Fibroblast of lung (primary cell): Measurements from ENCODE around the gene SYPL1. TPM values are rescaled to one million over a fixed set of nuclear protein-coding genes. Genes with fewer than 3 reads are reported as not detected.

Experiments
- DNase-seq, 2 donors: peaks; one replicate each; pipeline versions ENCODE4 v3.0.0 to v3.0.0-alpha.2; 2010; ENCODE audit warnings: low read depth in 2 of 2
- H2AFZ ChIP-seq: 2 replicates; pipeline ENCODE4 v1.5.1; 2012; ENCODE audit warnings: low read length, control low read depth, inconsistent platforms
- H3K27ac ChIP-seq: 2 replicates; pipeline ENCODE4 v1.5.1; 2011; ENCODE audit warnings: low read length, control low read depth; ENCODE audit not compliant: insufficient read depth
- H3K27me3 ChIP-seq: 2 replicates; pipeline ENCODE4 v1.5.1; 2011; ENCODE audit warnings: mild to moderate bottlenecking, low read length; ENCODE audit not compliant: control insufficient read depth, insufficient read depth
- H3K36me3 ChIP-seq: 2 replicates; pipeline ENCODE4 v1.5.1; 2011; ENCODE audit warnings: low read length; ENCODE audit not compliant: control insufficient read depth, insufficient read depth
- H3K4me1 ChIP-seq: 2 replicates; pipeline ENCODE4 v1.5.1; 2011; ENCODE audit warnings: low read length; ENCODE audit not compliant: control insufficient read depth, insufficient read depth; ENCODE audit errors: extremely low read depth
- H3K4me2 ChIP-seq: 2 replicates; pipeline ENCODE4 v1.5.1; 2011; ENCODE audit warnings: low read length, control low read depth; ENCODE audit not compliant: insufficient read depth; ENCODE audit errors: extremely low read depth
- H3K4me3 ChIP-seq, 4 experiments: fragments of 200-600 bp in 1 of 4; sonication (generic) in 1 of 4; replicated peaks in 1 of 4; 2 replicates each; pipeline ENCODE4 v1.5.1; 2011 to 2016; ENCODE audit warnings: low read length in 4 of 4, low read depth in 3 of 4, mild to moderate bottlenecking in 3 of 4, control low read depth in 2 of 4, inconsistent platforms in 1 of 4, mixed read lengths in 1 of 4; ENCODE audit not compliant: insufficient read depth in 1 of 4; ENCODE audit errors: control extremely low read depth in 1 of 4
- H3K79me2 ChIP-seq: 2 replicates; pipeline ENCODE4 v1.5.1; 2012; ENCODE audit warnings: mild to moderate bottlenecking, low read length, inconsistent platforms; ENCODE audit not compliant: control insufficient read depth, insufficient read depth
- H3K9ac ChIP-seq: 2 replicates; pipeline ENCODE4 v1.5.1; 2011; ENCODE audit warnings: mild to moderate bottlenecking, low read length, control low read depth; ENCODE audit not compliant: insufficient read depth
- H3K9me3 ChIP-seq: 2 replicates; pipeline ENCODE4 v1.5.1; 2012; ENCODE audit warnings: low read depth, low read length; ENCODE audit not compliant: control insufficient read depth, insufficient read depth
- H4K20me1 ChIP-seq: 2 replicates; pipeline ENCODE4 v1.5.1; 2011; ENCODE audit warnings: low read length; ENCODE audit not compliant: control insufficient read depth, insufficient read depth; ENCODE audit errors: extremely low read depth
- EZH2 ChIP-seq: IDR thresholded peaks from 2 replicates; pipeline ENCODE4 v1.5.1; 2012; ENCODE audit warnings: low read length, control low read depth, mild to moderate bottlenecking; ENCODE audit errors: missing control alignments
- polyA plus RNA-seq, 2 donors: library from polyadenylated mRNA; depleted of rRNA in 1 of 2; stranded (reverse) in 1 of 2; unstranded in 1 of 2; fragments of >200 nt; gene quantifications; 2 replicates each; pipeline ENCODE4 v1.2.1, GENCODE V29; 2011 to 2012; ENCODE audit warnings: missing spikeins in 1 of 2
- total RNA-seq: library from RNA; depleted of rRNA; stranded (reverse); fragments of >200 nt; gene quantifications from 2 replicates; pipeline ENCODE4 v1.2.1, GENCODE V29; 2014
- TF ChIP-seq, protein P1 (sequence below), 2 donors: IDR thresholded peaks in 1 of 2; conservative IDR thresholded peaks in 1 of 2; 1 replicate in 1 of 2; 2 replicates in 1 of 2; pipeline ENCODE4 v1.5.1; 2011 to 2012; ENCODE audit warnings: low read length in 2 of 2, control low read depth in 1 of 2, inconsistent platforms in 1 of 2, low read depth in 1 of 2, mild to moderate bottlenecking in 1 of 2

The SYPL1 gene
- total and polyA plus RNA-seq, 2 donors (not counting 1 experiment from before 2014, with no cell fraction given), result 71.0 to 132 TPM

DNA sequence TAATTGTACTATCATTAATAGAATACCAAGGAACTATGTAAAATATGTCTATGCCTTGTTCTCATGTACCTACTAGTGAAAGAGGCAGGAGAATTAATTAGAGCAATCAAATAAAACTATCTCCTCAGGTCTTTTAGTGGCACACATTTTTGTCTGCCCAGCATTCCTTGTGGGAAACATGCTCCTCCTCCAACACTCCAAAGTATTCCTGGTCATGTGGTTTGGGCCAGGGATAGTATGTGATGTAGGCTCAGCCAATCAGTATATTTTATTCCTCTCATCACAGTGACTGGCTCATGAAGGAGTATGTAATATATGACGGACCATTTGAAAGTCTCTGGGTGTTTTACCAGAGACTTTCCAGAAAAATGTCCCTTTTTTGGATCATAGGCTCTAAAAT lies 16.7 kb upstream of the SYPL1 start:
- no peaks in the 10 kb centered on the region for H3K79me2 ChIP-seq
- no peaks in the 10 kb centered on the region for H4K20me1 ChIP-seq
- peak in 1 of 2 donors; percentile 36 for DNase-seq
- H3K27ac ChIP-seq, result no peak overlapping the region
- no peak overlapping the region for H2AFZ ChIP-seq
- no peaks in the 10 kb centered on the region for H3K9me3 ChIP-seq
- no peak overlapping the region for H3K4me3 ChIP-seq
- H3K4me1 ChIP-seq, result peaks cover 6% of the 10 kb centered on the region
- no peaks in the 10 kb centered on the region for H3K36me3 ChIP-seq
- H3K4me2 ChIP-seq, result no peak overlapping the region
- H3K9ac ChIP-seq, result no peak overlapping the region
- TF ChIP-seq EZH2, result no peak
- TF ChIP-seq, protein P1, sequence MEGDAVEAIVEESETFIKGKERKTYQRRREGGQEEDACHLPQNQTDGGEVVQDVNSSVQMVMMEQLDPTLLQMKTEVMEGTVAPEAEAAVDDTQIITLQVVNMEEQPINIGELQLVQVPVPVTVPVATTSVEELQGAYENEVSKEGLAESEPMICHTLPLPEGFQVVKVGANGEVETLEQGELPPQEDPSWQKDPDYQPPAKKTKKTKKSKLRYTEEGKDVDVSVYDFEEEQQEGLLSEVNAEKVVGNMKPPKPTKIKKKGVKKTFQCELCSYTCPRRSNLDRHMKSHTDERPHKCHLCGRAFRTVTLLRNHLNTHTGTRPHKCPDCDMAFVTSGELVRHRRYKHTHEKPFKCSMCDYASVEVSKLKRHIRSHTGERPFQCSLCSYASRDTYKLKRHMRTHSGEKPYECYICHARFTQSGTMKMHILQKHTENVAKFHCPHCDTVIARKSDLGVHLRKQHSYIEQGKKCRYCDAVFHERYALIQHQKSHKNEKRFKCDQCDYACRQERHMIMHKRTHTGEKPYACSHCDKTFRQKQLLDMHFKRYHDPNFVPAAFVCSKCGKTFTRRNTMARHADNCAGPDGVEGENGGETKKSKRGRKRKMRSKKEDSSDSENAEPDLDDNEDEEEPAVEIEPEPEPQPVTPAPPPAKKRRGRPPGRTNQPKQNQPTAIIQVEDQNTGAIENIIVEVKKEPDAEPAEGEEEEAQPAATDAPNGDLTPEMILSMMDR (conservative IDR thresholded peaks at IDR 0.05 in 1 of 2, IDR thresholded peaks at IDR 0.05 in 1 of 2; ENCODE audit: low read depth in 1 of 2, low read length in 2 of 2), result no peak
- no peaks in the 10 kb centered on the region for H3K27me3 ChIP-seq

DNA sequence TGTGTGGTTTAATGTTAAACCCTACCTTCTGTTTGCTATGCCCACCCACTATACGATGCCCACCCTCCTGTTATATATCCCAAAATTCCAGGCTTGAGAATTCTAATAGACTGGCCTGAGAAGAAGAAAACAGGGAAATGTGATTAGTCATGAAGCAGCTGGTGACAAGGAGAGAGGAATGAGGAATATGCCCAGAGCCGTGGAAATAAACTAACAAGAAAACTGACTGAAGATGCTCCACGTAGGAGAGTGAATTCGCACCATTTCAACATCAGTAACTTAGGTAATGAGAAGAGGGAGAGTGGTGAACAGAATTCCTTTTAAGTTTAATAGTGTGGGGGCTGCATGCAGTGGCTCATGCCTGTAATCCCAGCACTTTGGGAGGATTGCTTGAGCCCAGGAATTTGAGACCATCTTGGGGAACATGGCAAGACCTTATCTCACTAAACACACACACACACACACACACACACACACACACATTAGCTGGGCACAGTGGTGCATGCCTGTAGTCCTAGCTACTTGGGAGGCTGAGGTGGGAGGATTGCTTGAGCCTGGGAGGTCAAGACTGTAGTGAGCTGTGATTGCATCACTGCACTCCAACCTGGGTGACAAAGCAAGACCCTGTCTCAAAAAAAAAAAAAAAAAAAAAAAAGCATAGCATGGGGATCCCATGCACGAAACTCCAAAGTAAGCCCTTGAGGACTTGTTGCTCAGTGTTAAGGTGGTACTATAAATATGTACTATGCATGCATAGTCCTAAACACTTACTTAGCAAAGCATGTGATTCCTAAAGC lies 16.1 kb upstream of the SYPL1 start:
- TF ChIP-seq, protein P1 (conservative IDR thresholded peaks at IDR 0.05 in 1 of 2, IDR thresholded peaks at IDR 0.05 in 1 of 2; ENCODE audit: low read depth in 1 of 2, low read length in 2 of 2), result no peak
- TF ChIP-seq EZH2, result no peak
- Histone ChIP-seq H3K4me2 (no peak overlapping the region), H3K27ac (no peak overlapping the region), H3K4me1 (peaks cover 6% of the 10 kb centered on the region), H4K20me1 (no peaks in the 10 kb centered on the region), H3K9ac (no peak overlapping the region), H3K4me3 (no peak overlapping the region), H3K9me3 (no peaks in the 10 kb centered on the region), H3K27me3 (no peaks in the 10 kb centered on the region), H3K36me3 (no peaks in the 10 kb centered on the region), H2AFZ (no peak overlapping the region), H3K79me2 (no peaks in the 10 kb centered on the region)
- DNase-seq, result peak in 1 of 2 donors; percentile 38

DNA sequence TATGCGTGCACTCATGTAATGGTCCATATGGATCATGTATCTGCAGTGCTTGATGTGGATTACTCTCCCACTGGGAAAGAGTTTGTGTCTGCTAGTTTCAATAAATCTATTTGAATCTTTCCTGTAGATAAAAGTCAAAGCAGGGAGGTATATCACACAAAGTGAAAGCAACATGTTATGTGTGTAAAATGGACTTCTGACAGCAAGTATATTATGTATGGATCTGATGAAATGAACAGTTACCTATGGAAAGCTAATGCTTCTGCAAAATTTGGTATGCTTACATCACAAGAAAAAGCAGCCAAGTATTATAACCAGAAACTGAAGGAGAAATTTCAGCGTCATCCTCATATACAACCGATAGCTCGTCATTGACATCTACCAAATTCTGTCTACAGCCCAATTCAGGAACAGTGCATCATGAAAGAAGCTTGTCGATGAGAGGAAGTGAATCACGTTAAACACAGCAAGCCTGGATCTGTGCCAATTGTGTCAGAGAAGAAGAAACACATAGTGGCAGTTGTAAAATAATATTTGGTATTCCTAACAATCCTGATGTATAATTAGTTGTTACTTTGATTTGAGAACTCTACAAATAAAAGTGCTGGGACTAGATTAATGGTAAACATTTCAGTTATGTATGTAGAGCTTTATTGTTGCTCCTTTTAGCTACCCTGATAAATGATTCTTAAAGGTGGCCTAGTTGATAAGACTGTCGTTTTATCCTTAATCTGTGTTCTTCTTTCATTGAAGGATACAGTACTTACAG lies 14.2 kb upstream of the SYPL1 start:
- Histone ChIP-seq H3K27ac (no peak overlapping the region), H3K79me2 (no peaks in the 10 kb centered on the region)
- peak; percentile 67 to 75 for DNase-seq

More for the DNA sequence above, 14.2 kb upstream of the SYPL1 start:
- Histone ChIP-seq H3K4me1 (peaks cover 6% of the 10 kb centered on the region), H3K4me2 (peak overlapping the region; percentile 76), H3K4me3 (peak overlapping the region in 2 of 4 experiments; percentile 0 to 44), H3K36me3 (no peaks in the 10 kb centered on the region), H3K9ac (no peak overlapping the region), H4K20me1 (no peaks in the 10 kb centered on the region), H3K27me3 (no peaks in the 10 kb centered on the region), H2AFZ (no peak overlapping the region), H3K9me3 (no peaks in the 10 kb centered on the region)
- TF ChIP-seq, protein P1 (conservative IDR thresholded peaks at IDR 0.05 in 1 of 2, IDR thresholded peaks at IDR 0.05 in 1 of 2; ENCODE audit: low read depth in 1 of 2, low read length in 2 of 2), result no peak
- no peak for TF ChIP-seq EZH2
